HEK293T (cell line): ENCODE data around the gene C2orf68.

Experiments used
- ARNT ChIP-seq: fragments of 450-650 bp; IDR thresholded peaks from 2 replicates; pipeline ENCODE4 v1.6.1; 2017; ENCODE audit warnings: mild to moderate bottlenecking
- BHLHE40 ChIP-seq: fragments of 450-650 bp; IDR thresholded peaks from 2 replicates; pipeline ENCODE4 v1.6.1; 2016; ENCODE audit warnings: mild to moderate bottlenecking, moderate library complexity, borderline replicate concordance
- FOXA1 ChIP-seq: fragments of 450-650 bp; IDR thresholded peaks from 2 replicates; pipeline ENCODE4 v1.6.1; 2016; ENCODE audit warnings: mild to moderate bottlenecking

GRCh38 chr2:85560812-85561279, 51.0 kb downstream of the C2orf68 start:
- TF ChIP-seq BHLHE40 (no peak), ARNT (no peak), FOXA1 (no peak)
